Vagina (tissue), 2 donors: ENCODE measurements around the gene PLSCR1.

Experiments
- POLR2A ChIP-seq, 2 donors: fragments of 450-650 bp; IDR thresholded peaks; one replicate each; pipeline ENCODE4 v1.6.1; 2017; ENCODE audit warnings: antibody characterized with exemption in 2 of 2, mild to moderate bottlenecking in 2 of 2, moderate library complexity in 2 of 2
- POLR2AphosphoS5 ChIP-seq, 2 donors: sonication (generic); formaldehyde crosslinking; IDR thresholded peaks; one replicate each; pipeline ENCODE4 v1.9.0; 2017; ENCODE audit warnings: antibody characterized with exemption in 2 of 2, mild to moderate bottlenecking in 2 of 2, low read depth in 1 of 2; ENCODE audit not compliant: insufficient read depth in 1 of 2
- TF ChIP-seq, protein P1 (sequence below), 3 experiments: fragments of 450-650 bp in 2 of 3; fragments of 200-600 bp in 1 of 3; sonication (generic) in 1 of 3; IDR thresholded peaks; one replicate each; pipeline ENCODE4 v1.5.1; 2017 to 2019; ENCODE audit warnings: antibody characterized with exemption in 3 of 3, mild to moderate bottlenecking in 2 of 3, moderate library complexity in 2 of 3

GRCh38 chr3:146465693-146466465 lies 78.5 kb downstream of the PLSCR1 start:
- TF ChIP-seq, protein P1, sequence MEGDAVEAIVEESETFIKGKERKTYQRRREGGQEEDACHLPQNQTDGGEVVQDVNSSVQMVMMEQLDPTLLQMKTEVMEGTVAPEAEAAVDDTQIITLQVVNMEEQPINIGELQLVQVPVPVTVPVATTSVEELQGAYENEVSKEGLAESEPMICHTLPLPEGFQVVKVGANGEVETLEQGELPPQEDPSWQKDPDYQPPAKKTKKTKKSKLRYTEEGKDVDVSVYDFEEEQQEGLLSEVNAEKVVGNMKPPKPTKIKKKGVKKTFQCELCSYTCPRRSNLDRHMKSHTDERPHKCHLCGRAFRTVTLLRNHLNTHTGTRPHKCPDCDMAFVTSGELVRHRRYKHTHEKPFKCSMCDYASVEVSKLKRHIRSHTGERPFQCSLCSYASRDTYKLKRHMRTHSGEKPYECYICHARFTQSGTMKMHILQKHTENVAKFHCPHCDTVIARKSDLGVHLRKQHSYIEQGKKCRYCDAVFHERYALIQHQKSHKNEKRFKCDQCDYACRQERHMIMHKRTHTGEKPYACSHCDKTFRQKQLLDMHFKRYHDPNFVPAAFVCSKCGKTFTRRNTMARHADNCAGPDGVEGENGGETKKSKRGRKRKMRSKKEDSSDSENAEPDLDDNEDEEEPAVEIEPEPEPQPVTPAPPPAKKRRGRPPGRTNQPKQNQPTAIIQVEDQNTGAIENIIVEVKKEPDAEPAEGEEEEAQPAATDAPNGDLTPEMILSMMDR (IDR thresholded peaks at IDR 0.05): no peak
- TF ChIP-seq POLR2A (IDR thresholded peaks at IDR 0.05): no peak
- no peak for TF ChIP-seq POLR2AphosphoS5 (IDR thresholded peaks at IDR 0.05; ENCODE audit: insufficient read depth in 1 of 2, low read depth in 1 of 2)
